ENCODE measurements around the gene WBP2. TPM values are rescaled to one million over a fixed set of nuclear protein-coding genes. Genes with fewer than 3 reads are reported as not detected.

The WBP2 gene
- total and polyA plus RNA-seq, 10 of the 15 experiments (the other 5 are each of a cell fraction or from before 2014, with no cell fraction given), result 1.5 to 57.3 (median 27.5) TPM

GRCh38 chr17:75815399-75815798 lies 39.7 kb downstream of the WBP2 start:
- Histone ChIP-seq H3K4me1 (ENCODE audit: control insufficient read depth, insufficient read depth, low read length) (no peaks in the 10 kb centered on the region), H3K36me3 (ENCODE audit: control insufficient read depth in 2 of 2, insufficient read depth in 2 of 2, low read length in 1 of 2) (peaks cover 33 to 37% of the 10 kb centered on the region in 2 experiments; a peak in 3 of 4 replicates), H3K9ac (ENCODE audit: control insufficient read depth, insufficient read depth, low read length) (no peak overlapping the region), H3K79me2 (ENCODE audit: control insufficient read depth, insufficient read depth, low read length) (no peaks in the 10 kb centered on the region), H3K4me2 (ENCODE audit: control insufficient read depth, insufficient read depth) (no peak overlapping the region), H4K20me1 (ENCODE audit: control insufficient read depth, insufficient read depth) (no peaks in the 10 kb centered on the region), H2AFZ (ENCODE audit: control insufficient read depth, low read depth, low read length) (no peak overlapping the region), H3K4me3 (no peak overlapping the region), H3K27ac (ENCODE audit: control insufficient read depth, insufficient read depth) (no peak overlapping the region), H3K9me3 (replicated peaks; ENCODE audit: control insufficient read depth, insufficient read depth, low read length) (no peaks in the 10 kb centered on the region), H3K27me3 (replicated peaks in 1 of 2; ENCODE audit: control insufficient read depth in 2 of 2, insufficient read depth in 2 of 2, low read length in 1 of 2) (no peaks in the 10 kb centered on the region)
- in situ Hi-C loops (cut with MboI), result no loop called here
- ChIA-PET SMC1A (ENCODE audit: uncharacterized antibody, unreplicated experiment) (no interaction called here), POLR2A (interaction anchor here (0.7 to 1.4 kb wide), 2 partner anchors 12 kb away, joined by 3 read pairs; no protein-coding TSS in a partner anchor), RAD21 (ENCODE audit: unreplicated experiment) (interaction anchor here (0.9 kb wide), 1 partner anchor 50 kb away, joined by 3 read pairs; the partner anchor contains the start of gene GALK1), CTCF (interaction anchor here (0.5 to 1.3 kb wide), 4 partner anchors 15 to 793 kb away, joined by 3 to 4 read pairs (median 4); partner anchors contain the start of gene WBP2)
- TF ChIP-seq FOXM1 (IDR thresholded peaks at IDR 0.05; ENCODE audit: low read depth, low read length) (no peak), EZH2 (IDR thresholded peaks at IDR 0.05; ENCODE audit: borderline replicate concordance, control insufficient read depth, low read depth, low read length) (no peak), GABPA (IDR thresholded peaks at IDR 0.05; ENCODE audit: low read depth) (no peak), CEBPZ (IDR thresholded peaks at IDR 0.05; ENCODE audit: low read depth, low read length) (no peak), ZNF24 (IDR thresholded peaks at IDR 0.05) (no peak), ZBTB4 (CRISPR knock-in tag; IDR thresholded peaks at IDR 0.05) (no peak), TCF3 (IDR thresholded peaks at IDR 0.05; ENCODE audit: borderline replicate concordance, insufficient read depth, low read depth, low read length) (no peak), CTCF (IDR thresholded peaks at IDR 0.05 in 2 of 3, conservative IDR thresholded peaks at IDR 0.05 in 1 of 3; ENCODE audit: control insufficient read depth in 2 of 3, extremely low read depth in 1 of 3, insufficient read depth in 1 of 3, low read depth in 3 of 3, low read length in 3 of 3) (no peak), EED (IDR thresholded peaks at IDR 0.05; ENCODE audit: low read depth) (no peak), BACH1 (IDR thresholded peaks at IDR 0.05; ENCODE audit: borderline replicate concordance) (no peak), EP300 (IDR thresholded peaks at IDR 0.05; ENCODE audit: borderline replicate concordance in 1 of 2, control insufficient read depth in 1 of 2, low read depth in 2 of 2, low read length in 2 of 2) (no peak), NFYA (IDR thresholded peaks at IDR 0.05; ENCODE audit: borderline replicate concordance, low read depth, low read length) (no peak), SRF (IDR thresholded peaks at IDR 0.05; ENCODE audit: low read depth in 2 of 2, low read length in 2 of 2) (no peak), YY1 (IDR thresholded peaks at IDR 0.05; ENCODE audit: low read depth, low read length) (no peak), KDM1A (IDR thresholded peaks at IDR 0.05; ENCODE audit: borderline replicate concordance) (no peak), BCL11A (IDR thresholded peaks at IDR 0.05; ENCODE audit: low read depth, low read length) (no peak)
- FAIRE-seq (no peak), ATAC-seq (no peak), DNase-seq (ENCODE audit: low read depth, low spot score) (no peak)
- intact Hi-C loops (cut with micrococcal nuclease; ENCODE audit: unreplicated experiment), result no loop called here
- 83% methylated on average over 3 of the region's 3 CpGs for WGBS (ENCODE audit: insufficient coverage, insufficient replicate concordance, low lambda C conversion rate, missing lambda C conversion rate)
- BruUV-seq (replicated peaks), result no TSS peak

Measured in GM12878 (cell line).